H1 (cell line): Measurements from ENCODE around the gene SRP9. TPM values are rescaled to one million over a fixed set of nuclear protein-coding genes. Genes with fewer than 3 reads are reported as not detected.

Experiments
- CTCF ChIA-PET: fragments of 300-600 bp; sonication (Branson Sonifier 250); formaldehyde crosslinking; loops from one replicate; lab custom pipeline; 2021; ENCODE audit not compliant: partially characterized antibody; lab: Charles Lee
- POLR2A ChIA-PET: fragments of 300-600 bp; sonication (Branson Sonifier 250); formaldehyde crosslinking; loops from one replicate; lab custom pipeline; 2021; ENCODE audit warnings: inconsistent platforms; ENCODE audit not compliant: partially characterized antibody; lab: Charles Lee
- DNase-seq, 2 experiments: peaks; one replicate each; pipeline versions ENCODE4 v3.0.0 to v3.0.0-alpha.2; 2010 to 2022; ENCODE audit warnings: low spot score in 2 of 2, low read depth in 1 of 2, mixed read lengths in 1 of 2
- FAIRE-seq: peaks from 2 replicates; lab custom pipeline; 2011; peaks lifted over from hg19 to GRCh38; lab: Jason Lieb, UNC
- H2AFZ ChIP-seq: 2 replicates; pipeline ENCODE4 v1.8.1; 2012; ENCODE audit warnings: low read length, inconsistent platforms
- H2AK5ac ChIP-seq: 2 replicates; pipeline ENCODE4 v1.6.1; 2013; ENCODE audit warnings: low read depth, low read length
- H2BK120ac ChIP-seq: replicated peaks from 2 replicates; pipeline ENCODE3; 2013; ENCODE audit warnings: low read depth, low read length, inconsistent platforms
- H2BK12ac ChIP-seq: 2 replicates; pipeline ENCODE4 v1.6.1; 2013; ENCODE audit warnings: low read depth, low read length
- H2BK15ac ChIP-seq: 2 replicates; pipeline ENCODE4 v1.6.1; 2013; ENCODE audit warnings: low read length
- H2BK20ac ChIP-seq: 2 replicates; pipeline ENCODE4 v1.6.1; 2013; ENCODE audit warnings: low read length
- H2BK5ac ChIP-seq: 2 replicates; pipeline ENCODE4 v1.6.1; 2013; ENCODE audit warnings: low read depth, low read length
- H3K14ac ChIP-seq: 2 replicates; pipeline ENCODE4 v1.6.1; 2013; ENCODE audit warnings: inconsistent platforms; ENCODE audit not compliant: insufficient read length
- H3K18ac ChIP-seq: 2 replicates; pipeline ENCODE4 v1.6.1; 2013; ENCODE audit warnings: low read length; ENCODE audit errors: extremely low read depth
- H3K23ac ChIP-seq: 2 replicates; pipeline ENCODE4 v1.6.1; 2013; ENCODE audit warnings: inconsistent platforms; ENCODE audit not compliant: insufficient read length
- H3K23me2 ChIP-seq: 2 replicates; pipeline ENCODE4 v1.6.1; 2013; ENCODE audit warnings: low read depth, low read length
- H3K27ac ChIP-seq: 2 replicates; pipeline ENCODE4 v1.6.1; 2011; ENCODE audit warnings: low read depth, low read length, inconsistent platforms
- H3K27me3 ChIP-seq, 4 experiments: replicated peaks in 1 of 4; 1 replicate in 1 of 4; 2 replicates in 3 of 4; pipeline versions ENCODE4 v1.6.1 to v1.8.1; 2011 to 2013; ENCODE audit warnings: low read length in 3 of 4, mild to moderate bottlenecking in 3 of 4, inconsistent platforms in 2 of 4, mixed read lengths in 2 of 4, moderate library complexity in 1 of 4; ENCODE audit not compliant: control insufficient read depth in 3 of 4, insufficient read depth in 3 of 4; ENCODE audit errors: extremely low read depth in 1 of 4
- H3K36me3 ChIP-seq, 4 experiments: 2 replicates each; pipeline versions ENCODE4 v1.6.1 to v1.8.1; 2011 to 2013; ENCODE audit warnings: mild to moderate bottlenecking in 4 of 4, low read length in 3 of 4, moderate library complexity in 2 of 4, control low read depth in 1 of 4, inconsistent platforms in 1 of 4; ENCODE audit not compliant: insufficient read depth in 4 of 4, control insufficient read depth in 2 of 4
- H3K4ac ChIP-seq: replicated peaks from 2 replicates; pipeline ENCODE3; 2013; ENCODE audit warnings: low read length, low read depth, mixed read lengths, inconsistent platforms; ENCODE audit not compliant: insufficient read length
- H3K4me1 ChIP-seq, 4 experiments: replicated peaks in 1 of 4; 1 replicate in 1 of 4; 2 replicates in 3 of 4; pipeline versions ENCODE4 v1.6.1 to v1.8.1; 2011 to 2013; ENCODE audit warnings: low read length in 3 of 4, inconsistent platforms in 2 of 4, mixed read lengths in 1 of 4; ENCODE audit not compliant: insufficient read depth in 4 of 4, control insufficient read depth in 3 of 4
- H3K4me2 ChIP-seq, 2 experiments: 2 replicates each; pipeline versions ENCODE4 v1.6.1 to v1.8.1; 2011 to 2013; ENCODE audit warnings: low read depth in 2 of 2, low read length in 2 of 2, control low read depth in 1 of 2, inconsistent platforms in 1 of 2, mild to moderate bottlenecking in 1 of 2; ENCODE audit not compliant: insufficient read depth in 1 of 2
- H3K4me3 ChIP-seq, 4 experiments: fragments of 200-600, 300-600 bp in 1 of 4; sonication (generic), shearing (Covaris generic), sonication (Bioruptor Twin) in 1 of 4; 2 replicates each; pipeline versions ENCODE4 v1.5.1 to v1.8.1; 2011 to 2016; ENCODE audit warnings: low read length in 4 of 4, low read depth in 3 of 4, control low read depth in 2 of 4, inconsistent platforms in 2 of 4, mild to moderate bottlenecking in 2 of 4, mixed read lengths in 1 of 4, moderate library complexity in 1 of 4; ENCODE audit not compliant: insufficient read depth in 2 of 4; ENCODE audit errors: extremely low read depth in 1 of 4
- H3K56ac ChIP-seq: replicated peaks from 2 replicates; pipeline ENCODE3; 2013; ENCODE audit warnings: low read depth, mild to moderate bottlenecking, mixed read lengths, low read length, inconsistent platforms; ENCODE audit not compliant: insufficient read length
- H3K79me1 ChIP-seq: 2 replicates; pipeline ENCODE4 v1.6.1; 2013; ENCODE audit warnings: low read depth, low read length, control low read depth
- H3K79me2 ChIP-seq, 2 experiments: 2 replicates each; pipeline versions ENCODE4 v1.6.1 to v1.8.1; 2012 to 2013; ENCODE audit warnings: low read length in 2 of 2, mild to moderate bottlenecking in 2 of 2, inconsistent platforms in 1 of 2; ENCODE audit not compliant: insufficient read depth in 2 of 2, control insufficient read depth in 1 of 2
- H3K9ac ChIP-seq, 4 experiments: replicated peaks in 1 of 4; 1 replicate in 1 of 4; 2 replicates in 3 of 4; pipeline versions ENCODE4 v1.6.1 to v1.8.1; 2011 to 2013; ENCODE audit warnings: low read depth in 3 of 4, low read length in 3 of 4, control low read depth in 2 of 4, mild to moderate bottlenecking in 2 of 4, moderate library complexity in 2 of 4, inconsistent platforms in 1 of 4; ENCODE audit errors: extremely low read depth in 1 of 4
- H3K9me3 ChIP-seq, 2 experiments: 2 replicates each; pipeline versions ENCODE4 v1.6.1 to v1.8.1; 2012 to 2013; ENCODE audit warnings: mild to moderate bottlenecking in 2 of 2, moderate library complexity in 2 of 2, control low read depth in 1 of 2, inconsistent platforms in 1 of 2, low read depth in 1 of 2, low read length in 1 of 2, mixed read lengths in 1 of 2; ENCODE audit not compliant: insufficient read depth in 2 of 2
- H4K20me1 ChIP-seq, 2 experiments: replicated peaks in 1 of 2; 2 replicates each; pipeline versions ENCODE3 to v1.8.1; 2011 to 2013; ENCODE audit warnings: inconsistent platforms in 2 of 2, low read length in 2 of 2, mild to moderate bottlenecking in 1 of 2; ENCODE audit not compliant: insufficient read depth in 2 of 2, control insufficient read depth in 1 of 2
- H4K5ac ChIP-seq: 2 replicates; pipeline ENCODE4 v1.6.1; 2013; ENCODE audit warnings: low read length, low read depth, mixed read lengths, inconsistent platforms; ENCODE audit not compliant: insufficient read length
- H4K8ac ChIP-seq: 2 replicates; pipeline ENCODE4 v1.8.0; 2013; ENCODE audit warnings: mild to moderate bottlenecking, moderate library complexity, low read length, inconsistent platforms; ENCODE audit not compliant: insufficient read depth; ENCODE audit errors: extremely low read depth
- H4K91ac ChIP-seq: replicated peaks from 2 replicates; pipeline ENCODE3; 2013; ENCODE audit warnings: low read length, mixed read lengths, inconsistent platforms; ENCODE audit not compliant: insufficient read length
- BACH1 ChIP-seq: IDR thresholded peaks from 2 replicates; pipeline ENCODE4 v1.6.1; 2012; ENCODE audit warnings: low read length, improper control_type of control experiment
- CBX5 ChIP-seq: fragments of 300-800, 300-1000 bp; sonication (generic); IDR thresholded peaks from 2 replicates; pipeline ENCODE4 v1.7.1; 2016; ENCODE audit warnings: antibody characterized with exemption, low read length, low read depth
- GABPA ChIP-seq: IDR thresholded peaks from 2 replicates; pipeline ENCODE4 v1.6.1; 2011; ENCODE audit warnings: mild to moderate bottlenecking, low read length, moderate library complexity, borderline replicate concordance; ENCODE audit not compliant: insufficient read depth
- POLR2A ChIP-seq, 2 experiments: IDR thresholded peaks; 1 replicate in 1 of 2; 2 replicates in 1 of 2; pipeline ENCODE4 v1.6.1; 2011; ENCODE audit warnings: low read depth in 2 of 2, low read length in 2 of 2, mild to moderate bottlenecking in 2 of 2; ENCODE audit errors: control extremely low read depth in 1 of 2
- RBBP5 ChIP-seq: IDR thresholded peaks from 2 replicates; pipeline ENCODE4 v1.7.1; 2012; ENCODE audit warnings: low read depth, mild to moderate bottlenecking, inconsistent platforms, low read length, moderate library complexity, borderline replicate concordance
- SAP30 ChIP-seq: fragments of 300-600 bp; sonication (generic); IDR thresholded peaks from 2 replicates; pipeline ENCODE4 v1.7.1; 2012; ENCODE audit warnings: low read length, moderate library complexity, mild to moderate bottlenecking, inconsistent platforms; ENCODE audit not compliant: insufficient read depth, insufficient replicate concordance
- SIRT6 ChIP-seq: IDR thresholded peaks from one replicate; pipeline ENCODE4 v1.7.1; 2012; ENCODE audit warnings: low read length, inconsistent platforms
- SUZ12 ChIP-seq: fragments of 200-600 bp; sonication (generic); IDR thresholded peaks from 2 replicates; pipeline ENCODE4 v1.6.1; 2012; ENCODE audit warnings: mild to moderate bottlenecking, inconsistent platforms, low read length, moderate library complexity, mixed read lengths
- TBP ChIP-seq: IDR thresholded peaks from 2 replicates; pipeline ENCODE4 v1.6.1; 2011; ENCODE audit warnings: low read depth, low read length, improper control_type of control experiment
- YY1 ChIP-seq: IDR thresholded peaks from 2 replicates; pipeline ENCODE4 v1.6.1; 2011; ENCODE audit warnings: low read depth, mild to moderate bottlenecking, low read length
- ZNF274 ChIP-seq: IDR thresholded peaks from 2 replicates; pipeline ENCODE4 v1.7.0; 2012; ENCODE audit warnings: low read length, borderline replicate concordance; ENCODE audit errors: extremely low read depth
- WGBS, 2 experiments: shearing (Covaris generic) in 1 of 2; methylation state at CpG; one replicate each; pipeline versions ENCODE4 v1.1.6 to v1.1.7; 2013 to 2015; ENCODE audit warnings: low lambda C conversion rate in 2 of 2, mixed read lengths in 2 of 2, inconsistent platforms in 1 of 2, low coverage in 1 of 2, missing lambda C conversion rate in 1 of 2; ENCODE audit not compliant: insufficient replicate concordance in 2 of 2, insufficient coverage in 1 of 2, insufficient read length in 1 of 2; ENCODE audit errors: extremely low coverage in 1 of 2, missing lambda C conversion rate in 1 of 2; 5-methylcytosine and 5-hydroxymethylcytosine counted together
- polyA plus RNA-seq, 7 experiments: library from polyadenylated mRNA; depleted of rRNA in 3 of 7; stranded (reverse) in 5 of 7; unstranded in 2 of 7; fragments of >200 nt in 5 of 7; fragments of 200-250 nt in 2 of 7; gene quantifications; 1 replicate in 5 of 7; 2 replicates in 1 of 7; 4 replicates in 1 of 7; pipeline versions ENCODE4 v1.2.1 to v1.2.3, GENCODE V29; 2011 to 2013; ENCODE audit warnings: missing spikeins in 2 of 7, mixed read lengths in 2 of 7
- total RNA-seq: library from RNA; stranded (reverse); fragmentation: NEBNext Ultra II Directional; extraction: Animal tissue kit (Norgen Biotek cat#: 25700); gene quantifications from 2 replicates; pipeline ENCODE4 v1.2.1, GENCODE V29; 2021

Gene SRP9
- total and polyA plus RNA-seq, 2 of the 8 experiments (the other 6 are each of a cell fraction or from before 2014, with no cell fraction given): 446 to 572 TPM

DNA sequence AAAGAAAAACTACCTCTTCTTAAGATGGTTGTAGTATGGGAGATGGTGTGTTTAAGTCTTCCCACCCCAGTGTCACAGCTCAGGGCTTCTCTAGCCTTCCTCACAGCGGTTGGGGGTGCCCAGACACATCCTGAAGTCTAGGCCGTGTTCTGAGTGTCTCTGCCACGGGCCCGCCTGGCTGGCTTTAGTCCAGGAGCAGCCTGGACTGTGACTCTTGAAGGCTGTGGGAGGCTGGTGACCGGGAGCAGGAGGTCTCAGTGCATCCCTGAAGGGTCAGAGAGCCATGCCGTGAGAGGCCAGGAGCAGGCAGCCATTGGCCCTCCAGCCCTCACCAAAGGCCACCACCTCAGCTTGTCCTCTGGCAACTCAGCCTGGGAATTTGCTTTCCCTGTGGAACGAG is 36.8 kb downstream of the SRP9 start:
- H3K27me3 ChIP-seq: 0 out of 7 replicates have a peak, but pooled peaks cover 0 to 4% (median 0%) of the 10 kb centered on the region in 4 experiments
- no peak overlapping the region for H3K4me2 ChIP-seq
- H2AFZ ChIP-seq: no peak overlapping the region
- H3K4ac ChIP-seq: no peak overlapping the region
- no peak overlapping the region for H2AK5ac ChIP-seq
- CTCF ChIA-PET: interaction anchor here (0.6 to 8.4 kb wide), 12 partner anchors 8 to 339 kb away, joined by 3 to 50 read pairs (median 5); partner anchors contain the start of gene SRP9
- H3K79me2 ChIP-seq: peaks cover 0 to 25% of the 10 kb centered on the region in 2 experiments; a peak in 1 of 4 replicates
- H2BK12ac ChIP-seq: no peak overlapping the region; the same call in 1 of the 2 replicates
- WGBS, 2 experiments: 92% methylated on average over 7 of the region's 7 CpGs; no CpG with 5 or more reads in 1 of the 2 experiments
- peaks cover 10% of the 10 kb centered on the region for H3K79me1 ChIP-seq
- H3K4me3 ChIP-seq: no peak overlapping the region
- no peak overlapping the region for H4K8ac ChIP-seq
- no peak overlapping the region for H3K9ac ChIP-seq
- TF ChIP-seq RBBP5 (no peak), YY1 (no peak), POLR2A (IDR thresholded peaks at IDR 0.05; ENCODE audit: control extremely low read depth in 1 of 2, low read depth in 2 of 2, low read length in 2 of 2) (no peak), TBP (no peak), CBX5 (no peak), SIRT6 (no peak), GABPA (no peak), SAP30 (no peak), ZNF274 (no peak), SUZ12 (no peak), BACH1 (no peak)
- no peak overlapping the region for H3K56ac ChIP-seq
- H3K4me1 ChIP-seq: peaks cover 18 to 45% (median 31%) of the 10 kb centered on the region in 4 experiments
- no peak overlapping the region for H3K27ac ChIP-seq
- no peaks in the 10 kb centered on the region for H3K36me3 ChIP-seq
- peaks cover 4% of the 10 kb centered on the region; the same call in 1 of the 2 replicates for H3K23me2 ChIP-seq
- H3K9me3 ChIP-seq: no peaks in the 10 kb centered on the region
- POLR2A ChIA-PET: interaction anchor here (1.1 to 13.3 kb wide), 9 partner anchors 11 to 68 kb away, joined by 3 to 166 read pairs (median 4); partner anchors contain the start of genes SRP9 and TMEM63A
- no peak overlapping the region for H3K14ac ChIP-seq
- no peak overlapping the region for H3K18ac ChIP-seq
- H4K20me1 ChIP-seq: peaks cover 0 to 2% of the 10 kb centered on the region in 2 experiments
- no peak overlapping the region for H4K5ac ChIP-seq
- H3K23ac ChIP-seq: no peak overlapping the region
- no peak overlapping the region for H2BK5ac ChIP-seq
- H2BK15ac ChIP-seq: no peak overlapping the region
- no peak overlapping the region for H2BK20ac ChIP-seq
- no peak overlapping the region for H2BK120ac ChIP-seq
- FAIRE-seq: no peak
- DNase-seq: no peak
- no peak overlapping the region for H4K91ac ChIP-seq
